Panc1 (cell line): ENCODE data around the gene ST3GAL5.

ENCODE experiments used
- TF ChIP-seq, protein P1 (sequence below): fragments of 450-650 bp; IDR thresholded peaks from 2 replicates; pipeline ENCODE4 v1.5.1; 2017; ENCODE audit warnings: mild to moderate bottlenecking
- TF ChIP-seq, protein P2 (sequence below), 2 experiments: IDR thresholded peaks; 2 replicates each; pipeline ENCODE4 v1.6.1; 2011 to 2012; ENCODE audit warnings: low read depth in 2 of 2, control low read depth in 1 of 2, low read length in 1 of 2, mild to moderate bottlenecking in 1 of 2, moderate library complexity in 1 of 2; ENCODE audit not compliant: insufficient read depth in 1 of 2

- TF ChIP-seq, protein P1, sequence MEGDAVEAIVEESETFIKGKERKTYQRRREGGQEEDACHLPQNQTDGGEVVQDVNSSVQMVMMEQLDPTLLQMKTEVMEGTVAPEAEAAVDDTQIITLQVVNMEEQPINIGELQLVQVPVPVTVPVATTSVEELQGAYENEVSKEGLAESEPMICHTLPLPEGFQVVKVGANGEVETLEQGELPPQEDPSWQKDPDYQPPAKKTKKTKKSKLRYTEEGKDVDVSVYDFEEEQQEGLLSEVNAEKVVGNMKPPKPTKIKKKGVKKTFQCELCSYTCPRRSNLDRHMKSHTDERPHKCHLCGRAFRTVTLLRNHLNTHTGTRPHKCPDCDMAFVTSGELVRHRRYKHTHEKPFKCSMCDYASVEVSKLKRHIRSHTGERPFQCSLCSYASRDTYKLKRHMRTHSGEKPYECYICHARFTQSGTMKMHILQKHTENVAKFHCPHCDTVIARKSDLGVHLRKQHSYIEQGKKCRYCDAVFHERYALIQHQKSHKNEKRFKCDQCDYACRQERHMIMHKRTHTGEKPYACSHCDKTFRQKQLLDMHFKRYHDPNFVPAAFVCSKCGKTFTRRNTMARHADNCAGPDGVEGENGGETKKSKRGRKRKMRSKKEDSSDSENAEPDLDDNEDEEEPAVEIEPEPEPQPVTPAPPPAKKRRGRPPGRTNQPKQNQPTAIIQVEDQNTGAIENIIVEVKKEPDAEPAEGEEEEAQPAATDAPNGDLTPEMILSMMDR, result no peak
- TF ChIP-seq, protein P2, sequence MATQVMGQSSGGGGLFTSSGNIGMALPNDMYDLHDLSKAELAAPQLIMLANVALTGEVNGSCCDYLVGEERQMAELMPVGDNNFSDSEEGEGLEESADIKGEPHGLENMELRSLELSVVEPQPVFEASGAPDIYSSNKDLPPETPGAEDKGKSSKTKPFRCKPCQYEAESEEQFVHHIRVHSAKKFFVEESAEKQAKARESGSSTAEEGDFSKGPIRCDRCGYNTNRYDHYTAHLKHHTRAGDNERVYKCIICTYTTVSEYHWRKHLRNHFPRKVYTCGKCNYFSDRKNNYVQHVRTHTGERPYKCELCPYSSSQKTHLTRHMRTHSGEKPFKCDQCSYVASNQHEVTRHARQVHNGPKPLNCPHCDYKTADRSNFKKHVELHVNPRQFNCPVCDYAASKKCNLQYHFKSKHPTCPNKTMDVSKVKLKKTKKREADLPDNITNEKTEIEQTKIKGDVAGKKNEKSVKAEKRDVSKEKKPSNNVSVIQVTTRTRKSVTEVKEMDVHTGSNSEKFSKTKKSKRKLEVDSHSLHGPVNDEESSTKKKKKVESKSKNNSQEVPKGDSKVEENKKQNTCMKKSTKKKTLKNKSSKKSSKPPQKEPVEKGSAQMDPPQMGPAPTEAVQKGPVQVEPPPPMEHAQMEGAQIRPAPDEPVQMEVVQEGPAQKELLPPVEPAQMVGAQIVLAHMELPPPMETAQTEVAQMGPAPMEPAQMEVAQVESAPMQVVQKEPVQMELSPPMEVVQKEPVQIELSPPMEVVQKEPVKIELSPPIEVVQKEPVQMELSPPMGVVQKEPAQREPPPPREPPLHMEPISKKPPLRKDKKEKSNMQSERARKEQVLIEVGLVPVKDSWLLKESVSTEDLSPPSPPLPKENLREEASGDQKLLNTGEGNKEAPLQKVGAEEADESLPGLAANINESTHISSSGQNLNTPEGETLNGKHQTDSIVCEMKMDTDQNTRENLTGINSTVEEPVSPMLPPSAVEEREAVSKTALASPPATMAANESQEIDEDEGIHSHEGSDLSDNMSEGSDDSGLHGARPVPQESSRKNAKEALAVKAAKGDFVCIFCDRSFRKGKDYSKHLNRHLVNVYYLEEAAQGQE (IDR thresholded peaks at IDR 0.05; ENCODE audit: insufficient read depth in 1 of 2, low read depth in 2 of 2, low read length in 1 of 2), result no peak
These were observed 46.5 kb upstream of the ST3GAL5 start for GRCh38 chr2:85935170-85935745.
